ENCODE results near the gene UVRAG.

UVRAG gene

DNA sequence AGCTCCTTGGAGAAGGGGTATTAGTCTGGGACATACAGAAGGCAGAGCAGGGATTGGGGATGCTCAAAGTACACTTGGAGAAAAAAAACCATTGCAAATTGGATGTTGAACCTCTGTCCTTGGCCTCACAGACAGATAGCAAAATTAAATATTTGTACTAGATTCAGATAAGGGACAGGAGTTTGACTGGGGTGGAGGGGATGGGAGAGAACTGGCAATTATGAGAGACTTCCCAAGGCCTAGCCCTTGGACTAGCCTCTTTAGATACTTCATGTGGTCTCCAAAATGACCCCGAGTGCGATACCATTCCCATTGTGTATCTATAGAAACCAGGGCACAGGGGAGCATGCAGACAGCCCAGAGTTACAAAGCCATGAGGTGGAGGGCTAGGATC lies 30.9 kb upstream of the UVRAG start:
- no peak for DNase-seq

DNA sequence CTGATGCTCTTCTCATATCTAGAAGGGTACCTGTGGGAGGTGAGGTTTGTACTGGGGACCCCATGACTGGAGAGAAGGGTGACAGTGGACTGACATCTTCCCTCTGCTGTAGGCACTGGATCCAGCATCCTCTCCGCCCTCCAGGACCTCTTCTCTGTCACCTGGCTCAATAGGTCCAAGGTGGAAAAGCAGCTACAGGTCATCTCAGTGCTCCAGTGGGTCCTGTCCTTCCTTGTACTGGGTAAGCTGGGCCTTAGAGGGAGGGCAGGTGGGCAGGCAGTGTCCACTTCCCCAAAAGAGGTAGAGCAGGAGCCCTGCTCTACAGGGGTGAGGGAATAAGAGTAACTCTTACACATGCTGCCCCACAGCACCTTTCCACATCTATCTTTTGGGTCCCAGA lies 30.5 kb upstream of the UVRAG start:
- DNase-seq = no peak

DNA sequence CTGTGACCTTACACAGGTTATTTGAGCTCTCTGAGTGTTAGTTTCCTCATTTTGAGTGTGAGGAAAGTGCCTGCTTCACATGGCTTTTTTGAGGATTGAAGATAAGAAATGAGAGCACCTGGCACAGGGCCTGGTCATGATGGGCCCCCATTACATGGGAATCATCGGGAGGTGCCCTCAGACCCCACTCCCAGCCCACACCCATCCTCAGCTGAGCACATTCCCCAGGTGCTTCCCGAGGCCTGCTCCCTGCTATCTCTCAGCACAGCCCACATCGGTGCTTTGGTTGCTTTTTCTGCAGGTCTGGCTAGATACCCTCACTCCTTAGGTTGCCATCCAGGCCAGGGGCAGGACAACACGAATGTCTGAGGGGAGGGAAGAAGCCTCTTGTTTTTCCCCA lies 29.8 kb upstream of the UVRAG start:
- DNase-seq = no peak

DNA sequence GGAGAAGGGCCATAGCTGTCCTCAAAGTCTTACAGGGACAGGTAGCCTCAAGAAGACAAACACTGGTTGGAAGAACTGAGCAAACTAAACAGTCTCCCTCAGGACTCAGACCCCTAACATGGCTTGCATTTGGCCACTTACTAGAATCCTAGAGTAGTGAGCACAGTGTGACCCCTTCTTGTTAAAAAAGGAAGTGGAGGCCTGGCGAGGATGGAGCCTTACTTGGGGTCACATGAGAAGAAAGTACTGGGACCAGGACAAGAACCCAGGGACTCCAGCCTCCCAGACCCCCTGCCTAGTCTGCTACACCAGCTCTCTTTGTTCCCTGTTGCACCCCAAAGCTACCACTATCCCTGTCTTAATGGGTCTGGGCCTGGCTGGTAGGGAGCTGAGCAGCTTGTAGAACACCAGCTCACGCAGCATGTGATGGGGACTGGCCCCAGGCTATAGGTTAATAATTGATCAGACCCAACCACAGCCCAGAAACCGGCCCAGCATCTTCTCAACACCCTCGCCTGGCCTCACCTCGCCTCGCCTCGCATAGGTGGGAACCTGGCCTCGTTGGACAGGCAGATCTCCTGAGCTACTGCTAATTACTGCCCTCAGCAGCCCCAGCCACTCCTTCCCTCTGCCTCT lies 28.8 kb upstream of the UVRAG start:
- no peak for DNase-seq

GRCh38 chr11:75789521-75789920 lies 25.5 kb upstream of the UVRAG start:
- no peak for DNase-seq

GRCh38 chr11:75790986-75791385 lies 24.0 kb upstream of the UVRAG start:
- no peak for DNase-seq

DNA sequence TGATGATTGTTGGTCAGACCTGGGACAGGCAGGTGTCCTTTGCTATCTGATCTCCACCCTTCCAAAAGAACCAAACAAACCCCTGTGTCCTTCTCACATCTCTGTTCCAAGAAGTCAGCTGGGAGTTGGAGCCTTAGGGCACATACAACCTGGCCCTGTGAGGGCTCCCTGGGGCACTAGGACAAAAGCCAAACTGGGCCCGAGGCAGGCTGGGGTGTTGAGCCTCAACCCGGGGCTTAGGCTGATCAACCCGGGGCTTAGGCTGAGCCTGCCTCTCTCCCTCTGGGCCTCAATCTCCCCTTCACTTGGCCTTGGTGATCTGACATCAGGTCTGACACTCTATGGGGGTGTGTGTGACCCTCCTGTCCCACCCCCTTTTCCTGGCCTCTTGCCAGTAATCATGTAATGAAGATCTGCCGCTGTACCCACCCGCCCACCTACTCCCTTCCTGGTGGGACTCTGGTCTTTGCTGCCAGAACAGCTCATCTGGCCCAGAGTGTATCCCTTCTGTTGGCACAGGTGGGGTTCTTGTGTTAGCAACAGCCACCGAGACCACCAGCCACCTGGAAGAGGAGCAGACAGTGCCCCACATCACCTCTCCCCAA lies 22.8 kb upstream of the UVRAG start:
- no peak for DNase-seq

GRCh38 chr11:75792997-75793800 lies 21.8 kb upstream of the UVRAG start:
- no peak for DNase-seq

- no peak for DNase-seq
Observed at GRCh38 chr11:75793966-75794365, 21.0 kb upstream of the UVRAG start.

- no peak for DNase-seq
Observed at GRCh38 chr11:75795276-75796090, 19.5 kb upstream of the UVRAG start.

- DNase-seq = no peak
Observed at GRCh38 chr11:75796091-75796435, 18.9 kb upstream of the UVRAG start.

DNA sequence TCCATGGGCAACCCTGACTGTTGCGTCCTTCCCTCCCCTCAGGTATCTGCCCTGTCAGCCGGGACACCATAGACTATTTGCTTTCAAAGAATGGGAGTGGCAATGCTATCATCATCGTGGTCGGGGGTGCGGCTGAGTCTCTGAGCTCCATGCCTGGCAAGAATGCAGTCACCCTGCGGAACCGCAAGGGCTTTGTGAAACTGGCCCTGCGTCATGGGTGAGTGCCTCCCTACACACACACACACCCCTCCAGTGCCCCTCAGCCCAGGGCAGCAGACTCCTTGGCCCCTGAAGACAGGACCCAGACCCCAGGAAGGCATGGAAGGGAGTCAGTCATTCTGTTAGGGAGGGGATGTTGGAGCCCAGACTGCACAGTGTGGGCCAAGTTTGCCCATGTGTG lies 17.9 kb upstream of the UVRAG start:
- no peak for DNase-seq

DNA sequence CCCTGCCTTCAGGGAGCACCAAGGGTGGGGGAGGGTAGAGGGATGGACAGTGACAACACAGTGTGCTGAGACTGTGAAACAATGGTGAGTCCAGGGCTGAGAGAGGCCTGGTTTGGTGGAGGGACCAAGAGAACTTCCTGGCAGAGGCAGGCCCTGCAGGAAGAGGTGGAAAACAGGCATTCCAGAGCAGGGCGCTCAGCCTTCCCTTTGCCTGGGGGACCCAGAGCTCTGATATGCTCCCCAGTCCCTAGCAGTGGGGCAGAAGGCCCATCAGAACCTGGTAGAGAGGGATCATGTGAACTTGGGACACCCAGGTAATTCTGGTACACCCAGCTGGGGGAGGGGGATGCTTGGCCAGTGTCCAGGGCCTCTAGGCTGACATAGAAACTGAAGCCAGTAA lies 17.2 kb upstream of the UVRAG start:
- DNase-seq = no peak

DNA sequence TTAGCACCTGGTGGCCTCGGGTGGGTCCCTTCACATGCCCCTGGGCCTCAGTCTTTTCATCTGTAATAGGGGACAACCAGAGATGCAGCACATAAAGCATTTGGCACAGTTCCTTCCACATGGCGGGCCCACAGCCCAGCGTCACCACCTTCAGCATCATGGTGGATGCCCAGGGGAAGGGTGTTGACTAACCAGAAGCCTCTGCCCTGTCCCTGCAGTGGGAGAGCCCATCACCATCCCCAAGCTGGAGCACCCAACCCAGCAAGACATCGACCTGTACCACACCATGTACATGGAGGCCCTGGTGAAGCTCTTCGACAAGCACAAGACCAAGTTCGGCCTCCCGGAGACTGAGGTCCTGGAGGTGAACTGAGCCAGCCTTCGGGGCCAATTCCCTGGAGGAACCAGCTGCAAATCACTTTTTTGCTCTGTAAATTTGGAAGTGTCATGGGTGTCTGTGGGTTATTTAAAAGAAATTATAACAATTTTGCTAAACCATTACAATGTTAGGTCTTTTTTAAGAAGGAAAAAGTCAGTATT lies 14.8 kb upstream of the UVRAG start:
- DNase-seq = no peak

- DNase-seq = no peak
Observed at GRCh38 chr11:75800728-75801361, 14.2 kb upstream of the UVRAG start.

DNA sequence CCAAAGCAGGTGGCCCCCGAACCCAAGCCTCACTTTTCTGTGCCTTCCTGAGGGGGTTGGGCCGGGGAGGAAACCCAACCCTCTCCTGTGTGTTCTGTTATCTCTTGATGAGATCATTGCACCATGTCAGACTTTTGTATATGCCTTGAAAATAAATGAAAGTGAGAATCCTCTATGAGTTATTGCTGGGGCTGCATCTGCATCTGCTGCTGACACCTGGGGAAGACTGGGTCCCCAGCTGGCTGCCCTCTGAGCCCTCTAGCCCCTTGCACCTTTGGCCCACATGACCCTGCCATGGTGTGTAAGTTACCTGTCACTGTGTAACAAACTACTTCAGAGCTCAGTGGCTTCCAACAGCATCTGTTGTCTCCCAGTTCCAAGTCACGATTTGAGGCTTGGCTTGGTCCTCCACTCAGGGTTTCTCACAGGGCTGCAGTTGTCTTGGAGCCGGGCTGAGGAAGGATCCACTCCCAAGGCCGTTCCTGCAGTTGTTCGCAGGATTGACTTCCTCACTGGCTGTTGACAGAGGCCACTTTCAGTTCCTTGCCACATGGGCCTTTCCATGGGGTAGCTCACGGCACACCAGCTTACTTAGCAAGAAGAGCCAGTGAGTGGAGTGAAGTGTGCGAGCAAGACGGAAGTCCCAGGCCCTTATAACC lies 13.5 kb upstream of the UVRAG start:
- DNase-seq = no peak

DNA sequence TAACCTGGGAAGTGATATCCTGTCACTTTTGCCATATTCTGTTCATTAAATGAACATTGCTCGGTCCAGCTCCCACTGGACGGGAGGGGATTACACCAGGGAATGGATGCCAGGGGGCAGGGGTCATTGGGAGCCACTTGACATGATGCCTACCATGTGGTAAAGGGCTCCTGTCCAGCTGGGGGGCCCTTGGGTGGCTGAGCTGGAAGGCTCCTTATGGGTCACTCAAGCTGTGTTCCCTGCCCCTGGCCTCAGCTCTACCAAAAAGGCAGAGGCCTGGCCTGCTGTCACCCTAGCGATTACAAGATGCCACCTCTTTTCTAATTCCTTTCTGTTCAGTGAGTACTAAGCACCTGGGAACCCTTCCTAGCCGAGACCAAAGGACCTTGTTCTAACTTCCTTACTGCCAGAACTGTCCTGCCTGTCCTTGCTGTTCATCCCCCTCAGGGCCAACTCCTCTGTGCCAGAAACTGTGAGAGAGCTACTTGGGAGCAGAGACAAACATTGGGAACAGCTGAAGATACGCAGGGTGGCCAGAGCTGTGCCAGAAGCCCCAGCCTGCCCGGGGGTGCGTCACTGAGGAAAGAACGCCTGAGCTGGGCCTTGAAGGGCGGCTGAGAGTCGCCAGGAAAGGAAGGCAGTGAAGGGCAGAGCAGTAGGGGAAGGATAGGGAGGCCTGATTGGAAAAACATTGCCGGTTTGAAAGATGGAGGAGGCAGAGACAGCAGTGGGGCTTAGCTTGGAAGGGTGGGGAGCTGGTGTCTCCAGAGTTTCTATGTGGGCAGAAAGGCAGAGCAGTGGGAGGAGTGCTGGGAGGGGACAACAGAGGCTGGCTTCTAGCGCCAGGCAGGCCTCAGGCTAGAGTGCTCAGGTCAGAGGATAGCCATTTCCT lies 12.7 kb upstream of the UVRAG start:
- DNase-seq = no peak

DNA sequence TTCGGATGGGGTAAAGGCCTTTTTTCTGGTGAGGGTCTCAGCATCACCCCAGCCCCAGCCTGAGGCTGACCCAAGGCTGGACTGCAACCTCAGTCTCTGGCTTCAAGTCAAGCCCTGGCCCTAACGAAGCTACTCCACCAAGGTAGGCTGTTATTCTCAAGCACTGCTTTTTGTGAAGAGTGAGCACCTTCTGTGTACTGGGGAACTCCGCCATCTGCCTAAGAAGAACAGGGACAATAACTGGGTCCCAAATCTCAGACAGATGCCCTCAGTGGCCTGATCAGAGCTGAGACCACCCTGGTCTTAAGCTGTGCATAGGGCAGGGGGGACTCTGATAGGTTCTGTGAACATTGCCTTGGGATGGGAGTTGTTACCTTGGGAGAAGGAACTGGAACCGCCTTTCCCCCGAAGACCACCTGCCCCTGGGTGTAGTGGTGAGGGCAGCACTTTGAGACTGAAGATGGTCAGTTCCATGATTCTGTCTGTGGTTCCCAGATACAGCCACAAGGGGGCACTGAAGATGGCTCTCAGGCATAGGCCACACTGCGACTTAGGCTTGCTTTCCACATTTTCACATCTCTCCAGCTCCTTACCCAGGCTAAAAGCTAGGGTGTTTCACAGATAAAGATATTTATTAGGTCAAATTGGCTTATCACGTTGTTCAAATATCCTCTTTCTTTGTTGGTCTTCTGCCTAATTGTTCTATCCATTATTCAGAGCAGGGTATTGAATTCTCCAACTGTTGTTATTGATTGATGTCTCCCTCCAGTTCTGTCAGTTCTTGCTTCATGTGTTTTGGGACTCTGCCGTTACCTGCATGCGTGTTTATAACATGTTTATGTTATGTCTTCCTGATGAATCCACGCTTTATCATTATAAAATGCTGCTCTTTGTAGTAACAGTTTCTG lies 11.8 kb upstream of the UVRAG start:
- peak; percentile 24 to 47 for DNase-seq

- DNase-seq = no peak
Observed at GRCh38 chr11:75809111-75809510, 5.9 kb upstream of the UVRAG start.

GRCh38 chr11:75809991-75810390 lies 5.0 kb upstream of the UVRAG start:
- DNase-seq = no peak
